Hepatocyte (in vitro differentiated cells): ENCODE measurements around the gene ROR2.

ENCODE experiments used
- CTCF ChIP-seq: fragments of 200-600 bp; sonication (generic); IDR thresholded peaks from 2 replicates; pipeline ENCODE4 v1.5.1; 2016; ENCODE audit warnings: antibody characterized with exemption, mild to moderate bottlenecking; ENCODE audit not compliant: poor library complexity
- EZH2 ChIP-seq: fragments of 200-600 bp; sonication (generic); IDR thresholded peaks from 2 replicates; pipeline ENCODE4 v1.6.1; 2016; ENCODE audit warnings: antibody characterized with exemption, mild to moderate bottlenecking, borderline replicate concordance
- EZH2phosphoT487 ChIP-seq: fragments of 200-600 bp; sonication (generic); IDR thresholded peaks from one replicate; pipeline ENCODE4 v1.6.1; 2018; ENCODE audit warnings: antibody characterized with exemption, mild to moderate bottlenecking, low read depth, moderate library complexity; ENCODE audit not compliant: unreplicated experiment, severe bottlenecking

GRCh38 chr9:91899594-91899993 lies 50.4 kb downstream of the ROR2 start:
- TF ChIP-seq EZH2 (no peak), CTCF (no peak), EZH2phosphoT487 (no peak)
